DOHH2 (cell line): Measurements from ENCODE around the gene UNC5A.

Experiments used
- EZH2phosphoT487 ChIP-seq: fragments of 200-600 bp; sonication (generic); IDR thresholded peaks from 2 replicates; pipeline ENCODE4 v1.6.1; 2017; ENCODE audit warnings: borderline replicate concordance, mild to moderate bottlenecking, antibody characterized with exemption, low read length, moderate library complexity, mixed read lengths
- TF ChIP-seq, protein P1 (sequence below): fragments of 200-600 bp; sonication (generic); IDR thresholded peaks from one replicate; pipeline ENCODE4 v1.5.1; 2014; ENCODE audit warnings: antibody characterized with exemption, mild to moderate bottlenecking, low read depth, low read length; ENCODE audit not compliant: poor library complexity, severe bottlenecking

DNA sequence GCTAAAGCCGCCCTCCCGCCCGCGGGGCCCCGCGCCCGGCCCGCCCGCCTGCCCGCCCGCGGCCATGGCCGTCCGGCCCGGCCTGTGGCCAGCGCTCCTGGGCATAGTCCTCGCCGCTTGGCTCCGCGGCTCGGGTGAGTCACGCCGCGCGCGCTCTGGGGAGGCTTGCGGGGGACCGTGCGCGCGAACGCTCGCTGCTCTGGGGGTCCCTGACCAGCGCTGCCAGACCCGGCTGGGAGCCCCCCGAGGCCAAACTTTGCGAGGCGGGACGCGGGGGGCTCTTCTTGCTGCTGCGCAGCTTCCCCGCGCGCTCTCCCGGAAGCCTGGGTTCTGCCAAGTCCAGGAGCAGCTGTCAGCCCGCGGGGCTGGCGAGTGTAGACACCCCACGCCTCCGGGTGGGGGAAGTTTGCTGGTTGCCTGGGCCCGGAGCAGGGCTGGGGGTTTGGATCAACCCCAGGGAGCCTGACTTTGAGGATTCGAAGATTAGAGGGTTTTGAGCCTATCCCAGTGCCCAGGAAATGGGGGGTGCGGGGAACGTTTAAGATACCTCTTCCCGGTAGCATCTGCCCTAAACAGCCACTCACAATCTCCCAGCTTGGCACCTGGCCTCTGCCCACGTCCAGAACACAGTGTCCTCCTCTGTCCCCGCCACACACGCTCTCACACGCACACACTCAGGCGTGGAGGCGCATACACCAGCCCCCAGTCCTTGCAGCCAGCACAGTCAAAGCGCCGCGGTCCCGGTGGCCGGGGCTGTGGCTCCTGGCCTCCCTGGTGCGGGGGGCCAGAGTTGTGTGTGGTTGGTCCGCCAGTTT lies 535 bp downstream of the UNC5A start:
- TF ChIP-seq, protein P1, sequence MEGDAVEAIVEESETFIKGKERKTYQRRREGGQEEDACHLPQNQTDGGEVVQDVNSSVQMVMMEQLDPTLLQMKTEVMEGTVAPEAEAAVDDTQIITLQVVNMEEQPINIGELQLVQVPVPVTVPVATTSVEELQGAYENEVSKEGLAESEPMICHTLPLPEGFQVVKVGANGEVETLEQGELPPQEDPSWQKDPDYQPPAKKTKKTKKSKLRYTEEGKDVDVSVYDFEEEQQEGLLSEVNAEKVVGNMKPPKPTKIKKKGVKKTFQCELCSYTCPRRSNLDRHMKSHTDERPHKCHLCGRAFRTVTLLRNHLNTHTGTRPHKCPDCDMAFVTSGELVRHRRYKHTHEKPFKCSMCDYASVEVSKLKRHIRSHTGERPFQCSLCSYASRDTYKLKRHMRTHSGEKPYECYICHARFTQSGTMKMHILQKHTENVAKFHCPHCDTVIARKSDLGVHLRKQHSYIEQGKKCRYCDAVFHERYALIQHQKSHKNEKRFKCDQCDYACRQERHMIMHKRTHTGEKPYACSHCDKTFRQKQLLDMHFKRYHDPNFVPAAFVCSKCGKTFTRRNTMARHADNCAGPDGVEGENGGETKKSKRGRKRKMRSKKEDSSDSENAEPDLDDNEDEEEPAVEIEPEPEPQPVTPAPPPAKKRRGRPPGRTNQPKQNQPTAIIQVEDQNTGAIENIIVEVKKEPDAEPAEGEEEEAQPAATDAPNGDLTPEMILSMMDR = no peak
- no peak for TF ChIP-seq EZH2phosphoT487
